Ishikawa (cell line): ENCODE measurements around the gene PEX3.

Experiments
- CEBPB ChIP-seq: IDR thresholded peaks from 2 replicates; pipeline ENCODE4 v1.6.1; 2012
- CREB1 ChIP-seq: IDR thresholded peaks from 2 replicates; pipeline ENCODE4 v1.6.1; 2012; ENCODE audit warnings: low read depth
- EP300 ChIP-seq: IDR thresholded peaks from 2 replicates; pipeline ENCODE4 v1.6.1; 2012; ENCODE audit warnings: borderline replicate concordance
- NFIC ChIP-seq: IDR thresholded peaks from 2 replicates; pipeline ENCODE4 v1.6.1; 2012
- TF ChIP-seq, protein P1 (sequence below): IDR thresholded peaks from 2 replicates; pipeline ENCODE4 v1.6.1; 2012
- TF ChIP-seq, protein P2 (sequence below): IDR thresholded peaks from 2 replicates; pipeline ENCODE4 v1.6.1; 2012; ENCODE audit warnings: low read depth, mild to moderate bottlenecking

DNA sequence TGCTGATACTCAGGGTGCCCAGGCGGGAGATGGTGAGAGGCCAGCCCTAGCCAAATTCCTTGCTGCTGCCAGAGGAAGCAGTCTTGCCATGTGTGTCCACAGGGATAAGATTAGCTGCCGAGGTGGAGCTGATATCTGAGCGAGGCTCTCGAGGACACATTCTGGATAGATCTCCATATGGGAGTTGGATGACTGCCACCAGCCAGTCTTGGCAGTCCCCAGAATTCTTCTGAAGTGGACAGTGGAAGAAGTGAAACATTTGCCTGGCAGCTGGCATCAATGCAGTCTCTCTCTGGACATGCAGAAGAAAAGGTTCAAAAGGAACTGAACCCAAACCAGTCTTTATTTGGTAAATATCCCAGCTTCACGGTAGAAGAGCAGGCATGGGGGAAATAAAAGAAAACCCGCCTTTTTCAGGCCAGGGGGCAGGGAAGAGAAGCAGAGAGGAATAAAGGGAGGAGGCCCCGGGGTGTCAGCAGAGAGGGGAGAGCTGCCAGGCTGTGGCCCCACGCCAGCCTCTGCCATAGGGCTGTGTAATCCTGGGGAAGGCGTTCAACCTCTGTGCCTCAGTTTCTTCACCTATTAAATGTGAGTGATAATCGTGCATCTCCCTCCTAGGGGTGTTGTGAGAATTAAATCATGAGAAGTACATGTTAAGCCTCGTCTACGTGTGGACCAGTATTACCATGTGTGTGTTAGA is 64.6 kb downstream of the PEX3 start:
- TF ChIP-seq, protein P1, sequence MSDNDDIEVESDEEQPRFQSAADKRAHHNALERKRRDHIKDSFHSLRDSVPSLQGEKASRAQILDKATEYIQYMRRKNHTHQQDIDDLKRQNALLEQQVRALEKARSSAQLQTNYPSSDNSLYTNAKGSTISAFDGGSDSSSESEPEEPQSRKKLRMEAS, result no peak
- no peak for TF ChIP-seq CEBPB
- TF ChIP-seq, protein P2, sequence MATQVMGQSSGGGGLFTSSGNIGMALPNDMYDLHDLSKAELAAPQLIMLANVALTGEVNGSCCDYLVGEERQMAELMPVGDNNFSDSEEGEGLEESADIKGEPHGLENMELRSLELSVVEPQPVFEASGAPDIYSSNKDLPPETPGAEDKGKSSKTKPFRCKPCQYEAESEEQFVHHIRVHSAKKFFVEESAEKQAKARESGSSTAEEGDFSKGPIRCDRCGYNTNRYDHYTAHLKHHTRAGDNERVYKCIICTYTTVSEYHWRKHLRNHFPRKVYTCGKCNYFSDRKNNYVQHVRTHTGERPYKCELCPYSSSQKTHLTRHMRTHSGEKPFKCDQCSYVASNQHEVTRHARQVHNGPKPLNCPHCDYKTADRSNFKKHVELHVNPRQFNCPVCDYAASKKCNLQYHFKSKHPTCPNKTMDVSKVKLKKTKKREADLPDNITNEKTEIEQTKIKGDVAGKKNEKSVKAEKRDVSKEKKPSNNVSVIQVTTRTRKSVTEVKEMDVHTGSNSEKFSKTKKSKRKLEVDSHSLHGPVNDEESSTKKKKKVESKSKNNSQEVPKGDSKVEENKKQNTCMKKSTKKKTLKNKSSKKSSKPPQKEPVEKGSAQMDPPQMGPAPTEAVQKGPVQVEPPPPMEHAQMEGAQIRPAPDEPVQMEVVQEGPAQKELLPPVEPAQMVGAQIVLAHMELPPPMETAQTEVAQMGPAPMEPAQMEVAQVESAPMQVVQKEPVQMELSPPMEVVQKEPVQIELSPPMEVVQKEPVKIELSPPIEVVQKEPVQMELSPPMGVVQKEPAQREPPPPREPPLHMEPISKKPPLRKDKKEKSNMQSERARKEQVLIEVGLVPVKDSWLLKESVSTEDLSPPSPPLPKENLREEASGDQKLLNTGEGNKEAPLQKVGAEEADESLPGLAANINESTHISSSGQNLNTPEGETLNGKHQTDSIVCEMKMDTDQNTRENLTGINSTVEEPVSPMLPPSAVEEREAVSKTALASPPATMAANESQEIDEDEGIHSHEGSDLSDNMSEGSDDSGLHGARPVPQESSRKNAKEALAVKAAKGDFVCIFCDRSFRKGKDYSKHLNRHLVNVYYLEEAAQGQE, result no peak
- no peak for TF ChIP-seq EP300
- no peak for TF ChIP-seq NFIC
- TF ChIP-seq CREB1, result no peak
